HG02588 (cell line): ENCODE results near the gene INVS.
A peak's percentile ranks its signal among the peaks of the same experiment; 100 is the strongest.
"Not testable (repeated sequence)": the region's sequence is repeated elsewhere in the genome, so short reads cannot be mapped to it uniquely, and the experiment has no call there.

Source experiments
- ATAC-seq: cut with Tn5 transposase; IDR thresholded peaks from one replicate; pipeline ENCODE4 v1.9.1; 2021; ENCODE audit warnings: mild to moderate bottlenecking, moderate library complexity; ENCODE audit not compliant: unreplicated experiment

The INVS gene

GRCh38 chr9:100098887-100099721 lies at the start of gene INVS, which contains the start of gene ERP44:
Gene INVS (plus strand): TSS chr9:100099243. CDS start chr9:100104522, 5,279 bp downstream.
Gene ERP44 (minus strand): TSS chr9:100099000. CDS start chr9:100098840, 160 bp downstream.
- peak; percentile 97 for ATAC-seq

GRCh38 chr9:100049551-100049950 lies 49.5 kb upstream of the INVS start:
- ATAC-seq: no peak

- ATAC-seq: no peak
Measured at GRCh38 chr9:100052375-100052774, 46.7 kb upstream of the INVS start.

GRCh38 chr9:100056561-100056960 lies 42.5 kb upstream of the INVS start:
- no peak for ATAC-seq

GRCh38 chr9:100057624-100058023 lies 41.4 kb upstream of the INVS start:
- no peak for ATAC-seq

GRCh38 chr9:100058699-100059579 lies 40.1 kb upstream of the INVS start:
- peak; percentile 82 for ATAC-seq

- ATAC-seq: not testable (repeated sequence)
Measured at GRCh38 chr9:100062683-100063082, 36.4 kb upstream of the INVS start.

- no peak for ATAC-seq
Measured at GRCh38 chr9:100063185-100063584, 35.9 kb upstream of the INVS start.

GRCh38 chr9:100064872-100065581 lies 34.0 kb upstream of the INVS start:
- ATAC-seq: no peak

GRCh38 chr9:100066539-100066938 lies 32.5 kb upstream of the INVS start:
- ATAC-seq: peak; percentile 92

- not testable (repeated sequence) for ATAC-seq
Measured at GRCh38 chr9:100067990-100068389, 31.1 kb upstream of the INVS start.

GRCh38 chr9:100069068-100069467 lies 30.0 kb upstream of the INVS start:
- ATAC-seq: not testable (repeated sequence)

- ATAC-seq: no peak
Measured at GRCh38 chr9:100070104-100071041, 28.7 kb upstream of the INVS start.

GRCh38 chr9:100071271-100071670 lies 27.8 kb upstream of the INVS start:
- no peak for ATAC-seq

- no peak for ATAC-seq
Measured at GRCh38 chr9:100072805-100073204, 26.2 kb upstream of the INVS start.

- no peak for ATAC-seq
Measured at GRCh38 chr9:100074093-100074492, 24.9 kb upstream of the INVS start.

GRCh38 chr9:100074989-100075388 lies 24.1 kb upstream of the INVS start:
- no peak for ATAC-seq

GRCh38 chr9:100076256-100076655 lies 22.8 kb upstream of the INVS start:
- not testable (repeated sequence) for ATAC-seq

GRCh38 chr9:100082782-100083181 lies 16.3 kb upstream of the INVS start:
- ATAC-seq: no peak
